NCI-H146 treated with DMSO at 0.1 percent for 48 hours (cell line): ENCODE data around the gene CLSTN3.

Experiments
- DNase-seq: peaks from one replicate; lab custom pipeline; 2025; ENCODE audit not compliant: unreplicated experiment; lab: John Stamatoyannopoulos, UW

CLSTN3 gene

DNA sequence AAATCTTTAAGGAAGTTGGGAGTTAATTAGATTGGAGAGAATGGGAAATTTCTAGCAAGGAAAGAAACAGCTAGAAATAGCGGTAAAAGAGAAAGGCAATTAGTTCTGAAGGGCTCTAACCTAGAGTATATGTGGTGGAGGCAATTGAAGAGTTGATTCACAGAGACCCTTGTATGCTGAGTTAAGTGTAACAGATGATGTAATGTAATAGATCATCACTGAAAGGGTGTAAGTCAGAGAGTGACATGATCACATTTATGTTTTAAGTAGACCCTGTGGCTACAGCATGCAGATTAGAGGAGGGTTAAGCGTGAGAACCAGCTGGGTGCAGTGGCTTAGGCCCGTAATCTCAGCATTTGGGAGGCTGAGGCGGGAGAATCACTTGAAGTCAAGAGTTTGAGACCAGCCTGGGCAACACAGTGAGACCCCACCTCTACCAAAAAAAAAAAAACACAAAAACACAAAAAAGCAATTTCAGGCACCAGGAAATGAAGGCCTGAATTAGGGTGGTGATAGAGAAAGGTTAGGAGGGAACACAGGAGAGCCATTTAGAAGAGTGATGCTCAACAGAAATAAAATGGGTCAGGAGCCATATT is 4.4 kb upstream of the CLSTN3 start:
- no peak for DNase-seq

DNA sequence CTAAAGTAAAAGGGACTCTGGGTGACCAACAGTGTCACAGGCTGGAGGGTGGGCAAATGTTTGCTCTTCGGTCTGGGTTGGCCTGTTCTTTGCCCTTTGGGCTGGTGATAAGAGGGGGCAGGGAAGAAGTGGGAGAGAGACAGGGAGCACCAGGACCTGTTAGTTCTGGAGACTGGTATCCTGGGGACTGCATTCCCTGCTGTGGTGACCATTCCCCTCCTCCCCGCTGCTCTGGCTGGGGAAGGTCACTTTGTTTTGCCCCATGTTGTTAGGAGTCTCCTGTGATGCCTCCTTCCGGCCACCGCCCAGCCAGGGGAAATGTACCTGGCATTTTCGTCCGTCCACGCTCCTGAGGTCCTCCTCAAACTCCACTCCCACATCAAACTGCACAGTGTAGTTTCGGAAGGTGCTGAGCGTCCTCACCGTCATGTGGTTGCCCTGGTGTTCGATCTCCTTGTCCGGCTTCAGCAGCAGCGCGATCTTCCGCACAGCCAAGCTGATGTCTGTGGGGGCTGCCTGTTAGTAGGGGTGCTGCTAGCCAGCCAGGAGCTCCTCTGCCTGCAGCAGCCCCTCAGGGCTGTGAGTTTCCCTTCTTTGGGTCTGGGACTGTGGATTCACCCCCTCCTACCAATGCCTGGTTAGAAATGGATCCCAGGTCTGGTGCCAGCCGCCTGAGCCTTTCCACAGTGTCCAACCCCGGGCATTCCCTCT is 2.1 kb upstream of the CLSTN3 start:
- no peak for DNase-seq

DNA sequence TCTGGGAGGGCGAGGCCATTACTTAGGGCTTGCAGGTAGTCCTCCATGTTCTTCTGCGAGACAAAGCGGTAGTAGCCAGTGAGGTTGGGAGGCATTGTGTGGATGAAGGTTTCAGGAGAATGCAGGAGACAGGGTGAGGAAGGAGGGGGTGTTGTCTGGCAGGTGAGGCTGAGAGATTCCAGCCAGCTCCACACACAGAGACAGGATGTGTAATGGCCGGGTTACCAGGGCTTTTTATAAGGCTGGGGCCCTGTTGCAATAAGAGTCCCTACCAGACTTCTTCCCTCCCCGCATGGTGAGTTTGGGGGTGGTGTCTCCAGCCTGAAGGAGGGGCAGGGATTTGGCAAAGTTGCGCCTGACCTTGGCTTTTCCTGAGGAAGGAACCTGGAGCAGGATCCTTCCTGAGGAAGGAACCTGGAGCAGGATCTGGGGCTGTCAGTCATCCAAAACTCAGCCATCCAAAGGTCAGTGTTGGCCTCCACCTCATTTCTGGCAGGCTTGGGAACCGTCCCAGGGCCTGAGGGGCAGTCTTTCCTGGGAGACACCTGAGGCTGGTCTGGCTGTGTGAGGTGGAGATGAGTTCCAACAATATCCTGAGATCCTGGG is 1.4 kb upstream of the CLSTN3 start, which contains the start of gene RBP5:
Gene RBP5, minus strand, starts transcription at position 209 of the 606 bp plus-strand sequence. Its CDS starts 114 bp downstream, at position 95.
- DNase-seq: no peak

DNA sequence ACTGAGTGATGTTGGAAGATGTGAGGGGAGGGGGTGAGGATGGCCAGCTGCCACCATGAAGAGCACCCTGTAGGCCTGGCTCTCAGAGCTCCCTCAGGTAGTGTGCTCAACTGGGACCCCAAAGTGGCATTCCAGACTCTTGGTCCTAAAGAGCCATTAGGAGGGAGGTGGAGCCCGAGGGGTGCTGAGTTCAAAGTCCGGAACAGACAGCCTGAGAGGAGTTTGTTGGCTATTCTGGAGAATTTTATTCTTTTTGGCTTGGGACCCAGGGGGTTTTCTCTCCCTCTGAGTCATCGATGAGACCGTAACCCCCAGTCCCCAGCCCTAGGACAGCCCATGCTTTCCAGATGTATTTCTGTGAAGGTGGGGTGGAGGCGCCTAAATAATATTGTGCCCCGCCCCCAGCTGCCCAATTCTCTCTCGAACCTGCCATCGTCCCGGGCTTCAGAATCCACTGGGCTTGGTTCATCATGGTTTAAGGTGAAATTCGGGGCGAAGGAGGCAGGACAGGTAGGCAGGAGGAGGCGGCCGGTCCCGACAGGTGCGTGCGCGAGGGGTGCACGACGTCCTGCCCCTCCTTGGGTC is 792 bp upstream of the CLSTN3 start:
- DNase-seq: no peak

DNA sequence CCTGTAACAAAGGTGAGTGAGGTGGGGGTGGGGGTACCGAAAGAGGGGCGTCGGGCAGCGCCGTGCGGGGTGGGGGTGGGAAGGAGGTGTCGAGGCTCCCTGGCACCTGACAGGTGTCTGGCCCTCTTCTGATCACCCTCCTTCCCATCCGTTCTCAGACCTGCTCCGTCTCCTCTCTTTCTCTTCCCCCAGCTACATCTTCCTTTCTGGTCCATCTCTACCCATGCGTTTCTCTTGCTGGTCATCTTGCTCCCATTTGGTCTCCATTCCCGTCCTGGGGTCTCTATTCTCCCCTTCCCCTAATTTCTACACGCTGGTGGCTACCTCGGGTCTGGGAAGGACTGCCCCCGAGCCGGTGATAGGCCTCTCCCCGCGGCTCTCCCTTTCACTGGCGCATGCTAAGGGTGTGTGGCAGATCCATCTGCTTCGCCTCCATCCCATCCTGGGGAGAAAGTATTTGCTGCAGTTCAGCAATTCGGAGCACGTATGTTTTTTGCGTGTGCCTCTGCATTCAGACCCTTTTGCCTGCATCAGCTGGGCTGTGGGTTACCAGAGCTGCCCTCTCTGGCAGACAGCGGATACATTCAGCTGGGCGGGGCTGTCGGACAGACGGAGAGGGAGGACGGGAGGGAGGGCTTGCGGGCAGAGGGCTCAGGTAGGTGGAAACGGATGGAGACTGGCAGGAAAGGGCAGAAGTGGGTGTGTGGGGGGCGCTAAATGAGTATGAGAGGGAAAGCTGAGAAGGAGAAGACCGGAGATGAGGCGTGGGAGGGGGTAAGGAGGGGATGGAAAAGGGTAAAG is 730 bp downstream of the CLSTN3 start:
- DNase-seq: peak; percentile 80

DNA sequence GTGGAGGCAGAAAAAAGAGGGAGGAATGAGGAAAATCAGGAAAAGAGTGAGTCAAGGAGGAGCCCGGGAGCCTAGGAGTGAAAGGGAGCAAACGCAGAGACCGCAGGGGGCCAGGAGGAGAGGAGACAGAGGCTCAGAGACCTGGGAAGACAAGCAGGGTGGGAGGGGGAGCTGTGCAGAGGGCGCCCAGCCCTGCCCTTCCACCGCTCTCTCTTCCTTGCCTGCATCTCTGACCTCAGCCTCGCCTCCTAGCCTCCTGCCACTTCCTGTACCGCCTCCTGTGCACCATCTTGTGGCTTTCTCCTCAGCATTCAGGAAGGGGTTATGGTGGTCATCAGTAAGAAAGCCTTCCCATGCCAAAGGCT is 1.3 kb downstream of the CLSTN3 start:
- DNase-seq: no peak

DNA sequence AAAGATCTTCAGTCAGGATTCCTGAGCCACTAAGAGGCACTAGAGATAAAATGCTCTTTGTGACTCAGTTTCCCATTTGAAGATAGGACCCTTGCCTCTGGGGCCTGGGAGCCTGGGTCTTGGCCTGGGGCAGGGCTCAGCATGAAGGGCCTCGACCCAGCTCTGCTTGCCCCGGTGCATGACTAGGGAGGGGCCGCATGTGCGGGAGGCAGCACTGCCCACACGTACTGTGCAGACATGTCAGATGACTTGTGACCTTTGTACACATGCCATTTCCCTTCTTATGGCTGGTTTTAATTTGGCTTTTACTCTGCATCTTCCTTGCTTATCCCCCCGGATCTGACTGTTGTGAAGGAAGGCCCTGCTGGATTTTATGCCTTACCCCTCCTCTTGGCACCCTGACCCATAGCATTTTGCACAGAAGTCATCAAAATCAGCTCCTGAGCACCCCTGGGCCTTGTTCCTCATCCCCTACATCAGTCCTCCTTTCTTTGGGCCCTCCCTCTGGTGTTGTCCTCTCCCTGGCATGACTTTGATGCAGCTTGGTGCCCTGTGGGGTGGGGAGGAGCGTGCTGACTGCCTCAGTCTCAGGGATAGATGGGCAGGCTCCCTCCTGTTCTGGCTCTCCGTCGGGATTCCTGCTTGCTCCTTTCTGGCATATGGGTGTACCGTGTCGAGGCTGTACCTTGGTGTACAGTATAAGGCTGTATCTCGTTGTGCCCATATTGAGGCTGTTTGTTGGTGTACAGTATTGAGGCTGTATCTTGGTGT is 4.4 kb downstream of the CLSTN3 start:
- DNase-seq: no peak

DNA sequence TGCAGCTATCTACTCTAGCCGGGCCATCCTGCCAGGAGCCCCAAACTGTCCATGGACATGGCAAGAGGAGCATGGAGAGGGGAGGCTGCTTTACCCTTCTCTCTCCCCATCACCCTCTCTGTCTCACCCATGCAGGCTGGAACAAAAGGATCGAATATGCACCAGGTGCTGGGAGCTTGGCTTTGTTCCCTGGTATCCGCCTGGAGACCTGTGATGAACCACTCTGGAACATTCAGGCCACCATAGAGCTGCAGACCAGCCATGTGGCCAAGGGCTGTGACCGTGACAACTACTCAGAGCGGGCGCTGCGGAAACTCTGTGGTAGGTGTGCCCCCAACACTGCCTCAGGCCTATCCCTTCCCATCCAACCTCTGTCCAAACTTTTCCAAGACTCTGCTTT is 5.9 kb downstream of the CLSTN3 start:
- DNase-seq: no peak

DNA sequence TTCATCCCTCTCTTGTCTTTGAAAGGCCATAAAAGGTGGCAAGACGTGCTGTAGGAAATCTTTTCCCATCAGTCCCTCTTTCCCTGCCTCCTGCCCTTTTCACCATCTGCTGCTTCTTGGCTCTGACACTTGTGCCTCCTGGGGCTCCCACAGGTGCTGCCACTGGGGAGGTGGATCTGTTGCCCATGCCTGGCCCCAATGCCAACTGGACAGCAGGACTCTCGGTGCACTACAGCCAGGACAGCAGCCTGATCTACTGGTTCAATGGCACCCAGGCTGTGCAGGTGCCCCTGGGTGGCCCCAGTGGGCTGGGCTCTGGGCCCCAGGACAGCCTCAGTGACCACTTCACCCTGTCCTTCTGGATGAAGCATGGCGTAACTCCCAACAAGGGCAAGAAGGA is 6.5 kb downstream of the CLSTN3 start:
- no peak for DNase-seq

DNA sequence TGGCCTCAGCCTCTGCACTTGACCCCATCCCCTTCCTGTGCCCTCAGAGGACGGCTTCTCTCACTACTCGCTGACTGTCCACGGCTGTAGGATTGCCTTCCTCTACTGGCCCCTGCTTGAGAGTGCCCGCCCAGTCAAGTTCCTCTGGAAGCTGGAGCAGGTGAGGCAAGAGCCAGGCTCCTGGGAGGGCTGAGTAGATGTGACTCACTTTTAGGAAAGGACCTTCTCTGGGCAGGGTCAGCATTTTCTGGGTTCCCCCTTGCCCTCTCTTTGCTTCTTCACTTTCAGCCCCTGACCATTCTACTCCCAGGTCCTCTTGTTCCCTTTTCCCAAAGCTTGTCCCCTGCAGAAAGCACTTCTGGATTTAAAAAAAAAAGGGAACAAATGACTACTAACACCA is 7.7 kb downstream of the CLSTN3 start:
- DNase-seq: no peak

DNA sequence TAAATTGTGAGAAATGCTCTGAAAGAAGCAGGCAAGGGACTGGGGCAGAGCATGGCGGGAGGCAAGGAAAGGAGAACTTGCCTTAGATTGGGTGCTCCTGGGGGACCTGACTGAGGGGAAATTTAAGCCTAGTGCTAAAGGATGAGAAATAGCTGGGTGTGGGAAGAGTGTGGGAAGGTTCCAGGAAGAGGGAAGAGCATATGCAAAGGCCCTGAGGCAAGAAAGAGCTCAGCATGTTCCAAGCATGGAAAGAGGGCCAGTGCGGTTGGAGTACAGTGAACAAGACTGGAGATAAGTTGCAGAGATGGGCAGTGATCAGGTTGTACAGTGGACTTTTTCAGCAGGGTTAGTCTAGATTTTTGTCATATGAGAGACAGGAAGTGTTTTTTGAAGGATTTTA is 9.0 kb downstream of the CLSTN3 start:
- no peak for DNase-seq

DNA sequence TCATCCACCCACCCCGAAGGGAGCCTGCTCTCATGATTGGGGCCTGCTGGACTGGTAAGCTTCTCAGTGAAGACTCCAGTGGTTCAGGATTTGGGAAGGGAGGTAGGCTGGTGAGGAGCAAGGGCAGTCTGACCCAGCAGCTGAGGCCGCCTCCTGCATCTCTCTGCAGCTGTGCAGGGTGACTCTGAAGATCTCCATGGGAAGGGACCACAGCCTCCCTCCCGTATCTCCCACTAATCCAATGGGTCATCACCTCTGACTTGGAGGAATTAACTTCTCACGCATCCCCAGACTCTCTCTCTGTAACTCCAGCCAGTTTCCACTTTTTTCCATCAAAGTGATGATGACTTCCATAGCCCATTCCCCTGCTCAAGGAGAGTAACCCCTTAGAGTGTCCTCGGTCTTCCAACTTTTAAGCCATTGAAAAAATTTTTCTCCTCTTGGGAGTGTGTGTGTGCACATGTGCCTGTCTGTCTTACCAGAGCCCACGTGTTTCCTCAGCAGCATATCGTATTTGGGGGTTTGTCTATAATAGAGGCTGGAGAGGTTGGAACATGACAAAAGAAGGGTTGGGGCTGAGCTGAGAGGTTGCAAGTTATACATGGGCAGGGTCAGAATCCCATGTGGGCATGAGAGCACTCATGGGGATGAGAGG is 11.3 kb downstream of the CLSTN3 start:
- DNase-seq: no peak

DNA sequence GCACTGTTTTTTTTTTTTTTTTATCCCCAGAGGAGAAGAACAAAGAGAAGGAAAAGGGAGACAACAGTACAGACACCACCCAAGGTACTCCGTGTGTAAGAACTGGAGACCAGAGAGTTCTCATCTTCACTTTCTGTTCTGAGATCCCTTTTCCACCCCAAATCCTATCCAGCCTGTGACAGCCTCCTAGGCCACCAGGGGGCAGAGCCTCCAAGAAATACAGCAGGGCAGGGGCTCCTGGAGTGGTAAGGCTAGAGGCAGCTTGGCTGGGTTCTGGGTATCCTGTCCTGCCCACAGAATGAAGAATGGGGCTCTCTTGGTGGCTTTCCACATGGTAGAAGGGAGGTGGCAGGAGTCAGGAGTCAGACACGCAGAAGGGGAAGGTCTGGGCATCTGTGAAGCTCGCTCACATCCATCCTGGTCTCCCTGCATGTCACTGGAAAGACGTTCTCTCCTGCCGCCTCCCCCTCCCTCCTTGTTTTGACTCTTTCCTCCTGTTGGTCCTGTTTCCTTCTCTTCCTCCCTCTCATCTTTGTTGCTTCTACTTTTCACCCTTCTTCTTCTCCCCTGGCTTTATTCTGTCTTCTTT is 12.0 kb downstream of the CLSTN3 start:
- DNase-seq: peak; percentile 47

DNA sequence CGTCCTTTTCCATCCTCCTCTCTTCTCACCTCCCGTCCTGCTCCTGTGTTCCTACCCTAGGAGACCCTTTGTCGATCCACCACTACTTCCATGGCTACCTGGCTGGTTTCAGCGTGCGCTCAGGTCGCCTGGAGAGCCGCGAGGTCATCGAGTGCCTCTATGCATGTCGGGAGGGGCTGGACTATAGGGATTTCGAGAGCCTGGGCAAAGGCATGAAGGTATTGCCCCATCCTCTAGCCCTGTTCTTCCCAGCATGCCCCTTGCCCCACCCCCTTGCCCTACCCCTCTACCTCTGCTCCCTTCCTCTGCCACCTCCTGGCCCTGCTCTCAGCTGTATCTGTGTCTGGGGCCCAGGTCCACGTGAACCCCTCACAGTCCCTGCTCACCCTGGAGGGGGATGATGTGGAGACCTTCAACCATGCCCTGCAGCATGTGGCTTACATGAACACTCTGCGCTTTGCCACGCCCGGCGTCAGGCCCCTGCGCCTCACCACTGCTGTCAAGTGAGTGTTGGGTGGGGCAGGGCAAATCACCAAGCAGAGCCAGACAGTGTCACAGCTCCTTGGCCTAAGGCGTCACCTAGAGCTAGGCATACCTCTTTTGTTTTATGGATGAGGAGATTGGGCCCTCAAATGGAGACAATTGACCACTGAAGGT is 12.8 kb downstream of the CLSTN3 start:
- no peak for DNase-seq

DNA sequence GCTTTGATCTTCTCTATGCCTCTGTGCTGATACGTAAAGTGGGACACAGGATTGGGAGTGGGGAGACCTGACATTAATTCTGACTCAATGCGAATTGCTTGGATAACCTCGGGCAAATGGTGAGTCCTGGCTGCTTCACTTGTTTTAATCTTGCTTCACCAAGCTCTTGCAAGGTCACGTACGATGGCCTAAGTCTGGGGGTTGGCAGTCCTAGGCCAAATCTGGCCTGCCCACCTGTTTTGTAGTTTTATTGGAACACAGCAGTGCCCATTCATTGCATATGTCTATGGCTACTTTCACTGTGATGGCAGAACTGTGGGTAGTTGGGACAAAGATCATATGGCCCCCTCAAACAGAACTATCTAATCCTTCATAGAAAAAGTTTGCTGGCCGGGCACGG is 13.4 kb downstream of the CLSTN3 start:
- no peak for DNase-seq

DNA sequence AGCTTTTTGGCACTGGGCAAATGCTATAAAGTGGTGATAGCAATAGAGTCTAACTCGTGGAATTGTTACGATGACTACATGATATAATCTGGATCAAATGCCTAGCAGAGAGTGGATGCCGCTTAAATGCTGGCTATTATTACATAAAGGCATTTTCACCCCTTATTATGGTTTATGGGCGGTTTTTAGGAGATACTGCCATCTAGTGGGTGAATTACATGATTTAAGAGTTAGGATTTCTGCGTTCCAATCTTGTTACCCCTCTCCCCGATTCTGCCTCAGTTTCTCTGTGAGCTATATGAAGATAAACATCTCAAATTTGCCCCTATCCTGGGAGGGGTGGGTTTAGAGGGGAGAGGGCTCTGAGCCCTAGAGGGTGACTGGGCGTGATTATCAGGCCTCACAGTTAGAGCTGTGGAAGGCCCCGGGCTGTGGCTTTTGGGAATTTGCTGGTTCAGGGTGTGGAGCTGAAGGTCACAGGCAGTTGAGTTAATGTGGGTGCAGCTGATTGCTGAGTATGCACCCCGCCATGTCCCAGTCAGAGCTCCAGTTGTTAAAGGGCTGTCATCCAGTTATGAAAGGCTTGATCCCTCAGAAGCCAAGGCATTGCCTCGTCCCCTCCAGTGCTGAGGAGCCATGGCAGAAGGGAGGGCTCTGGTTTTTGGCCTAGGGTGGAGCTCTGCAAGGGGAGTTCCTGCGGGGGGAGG is 14.4 kb downstream of the CLSTN3 start:
- DNase-seq: no peak

DNA sequence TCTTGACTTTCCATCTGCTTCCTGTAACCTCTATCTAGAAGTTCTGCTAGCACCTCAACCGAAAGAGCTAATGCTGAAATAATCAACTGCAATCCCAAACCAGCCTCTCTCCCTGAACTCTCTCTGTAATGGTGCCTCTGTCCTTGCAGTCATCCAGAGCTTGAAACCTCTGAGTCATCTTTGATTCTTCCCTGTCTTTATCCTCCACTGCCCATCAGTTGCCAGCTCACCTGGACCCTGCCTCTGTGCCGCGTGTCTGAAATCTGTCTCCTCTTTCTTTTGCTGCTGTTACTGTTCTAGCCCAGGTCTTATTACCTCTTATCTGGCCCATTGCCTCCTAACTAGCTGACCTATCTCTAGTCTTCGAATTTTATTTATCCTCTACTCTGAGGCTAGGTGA is 15.5 kb downstream of the CLSTN3 start:
- no peak for DNase-seq

DNA sequence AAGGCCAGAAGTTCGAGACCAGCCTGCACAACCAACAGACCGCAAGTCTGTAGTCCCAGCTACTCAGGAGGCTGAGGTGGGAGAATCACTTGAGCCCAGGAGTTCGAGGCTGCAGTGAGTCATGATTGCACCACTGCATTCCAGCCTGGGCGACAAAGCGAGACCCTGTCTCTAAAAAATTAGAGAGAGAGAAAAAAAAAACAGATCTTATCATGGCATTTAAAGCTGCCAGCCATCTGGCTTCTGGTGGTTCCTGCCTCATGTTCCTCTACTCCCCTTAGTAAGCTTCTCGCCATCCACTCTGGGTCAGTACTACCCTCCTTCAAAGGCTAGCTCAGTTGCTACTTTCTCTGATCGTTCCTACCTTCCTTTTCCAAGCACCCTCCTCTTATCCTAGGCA is 16.1 kb downstream of the CLSTN3 start:
- no peak for DNase-seq

DNA sequence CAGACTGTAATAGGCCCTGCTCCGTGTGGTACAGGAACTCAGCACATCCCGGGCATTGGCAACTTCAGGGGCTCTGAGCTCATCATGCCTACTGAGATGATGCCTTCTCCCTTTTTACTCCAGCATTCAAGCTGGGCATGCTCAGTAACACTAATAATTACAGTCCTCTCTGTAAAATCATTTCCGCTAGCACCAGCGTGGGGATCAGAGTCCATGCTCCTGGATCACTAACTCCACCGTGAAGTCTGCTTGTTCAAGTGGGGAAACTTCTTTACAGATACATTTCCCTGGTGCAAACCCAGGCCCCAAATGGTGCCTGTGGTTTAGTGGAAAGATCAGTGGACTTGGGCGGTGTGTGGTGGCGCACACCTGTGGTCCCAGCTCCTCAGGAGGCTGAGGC is 16.7 kb downstream of the CLSTN3 start:
- no peak for DNase-seq
